H9 (cell line): Measurements from ENCODE around the gene IQSEC2. TPM values are rescaled to one million over a fixed set of nuclear protein-coding genes. Genes with fewer than 3 reads are reported as not detected.

ENCODE experiments used
- DNase-seq: peaks from one replicate; pipeline ENCODE4 v3.0.0-alpha.2; 2017
- H2AFZ ChIP-seq: one replicate; pipeline ENCODE4 v1.6.1; 2013; ENCODE audit warnings: mild to moderate bottlenecking, low read length, control low read depth, moderate library complexity
- H2AK5ac ChIP-seq: 2 replicates; pipeline ENCODE4 v1.6.1; 2013; ENCODE audit warnings: low read length, control low read depth, mixed read lengths; ENCODE audit not compliant: insufficient read length
- H2BK120ac ChIP-seq: one replicate; pipeline ENCODE4 v1.6.1; 2013; ENCODE audit warnings: low read depth, mild to moderate bottlenecking, low read length, control low read depth, inconsistent platforms; ENCODE audit not compliant: poor library complexity, severe bottlenecking
- H2BK12ac ChIP-seq: 2 replicates; pipeline ENCODE4 v1.6.1; 2013; ENCODE audit warnings: low read length, control low read depth, mixed read lengths, low read depth; ENCODE audit not compliant: insufficient read length
- H2BK15ac ChIP-seq: 2 replicates; pipeline ENCODE4 v1.6.1; 2013; ENCODE audit warnings: low read depth, low read length, control low read depth
- H2BK20ac ChIP-seq: one replicate; pipeline ENCODE4 v1.6.1; 2013; ENCODE audit warnings: low read depth, mild to moderate bottlenecking, low read length, control low read depth, inconsistent platforms; ENCODE audit not compliant: poor library complexity, severe bottlenecking
- H2BK5ac ChIP-seq: 2 replicates; pipeline ENCODE4 v1.6.1; 2013; ENCODE audit warnings: low read length, control low read depth, mixed read lengths; ENCODE audit not compliant: insufficient read length
- H3K14ac ChIP-seq: 2 replicates; pipeline ENCODE4 v1.6.1; 2013; ENCODE audit warnings: low read length, control low read depth; ENCODE audit not compliant: insufficient read depth
- H3K18ac ChIP-seq: 2 replicates; pipeline ENCODE4 v1.6.1; 2013; ENCODE audit warnings: low read depth, mild to moderate bottlenecking, mixed read lengths, low read length, control low read depth; ENCODE audit not compliant: insufficient read length
- H3K23ac ChIP-seq: 2 replicates; pipeline ENCODE4 v1.6.1; 2013; ENCODE audit warnings: low read length, control low read depth, mixed read lengths, low read depth; ENCODE audit not compliant: insufficient read length
- H3K23me2 ChIP-seq: 2 replicates; pipeline ENCODE4 v1.6.1; 2013; ENCODE audit warnings: low read depth, mild to moderate bottlenecking, mixed read lengths, low read length, control low read depth; ENCODE audit not compliant: insufficient read length, poor library complexity, severe bottlenecking
- H3K27ac ChIP-seq: 2 replicates; pipeline ENCODE4 v1.5.1; 2013; ENCODE audit warnings: low read length, control low read depth, mixed read lengths, low read depth; ENCODE audit not compliant: insufficient read length
- H3K27me3 ChIP-seq: 2 replicates; pipeline ENCODE4 v1.6.1; 2013; ENCODE audit warnings: low read length, control low read depth, inconsistent platforms; ENCODE audit not compliant: insufficient read depth
- H3K4ac ChIP-seq: 2 replicates; pipeline ENCODE4 v1.6.1; 2013; ENCODE audit warnings: low read depth, mild to moderate bottlenecking, control low read depth, inconsistent platforms, low read length, moderate library complexity
- H3K4me1 ChIP-seq: 2 replicates; pipeline ENCODE4 v1.6.1; 2013; ENCODE audit warnings: low read length, control low read depth, inconsistent platforms; ENCODE audit not compliant: insufficient read depth
- H3K4me2 ChIP-seq: 2 replicates; pipeline ENCODE4 v1.6.1; 2013; ENCODE audit warnings: low read length, control low read depth, mixed read lengths; ENCODE audit not compliant: insufficient read length, insufficient read depth
- H3K56ac ChIP-seq: 2 replicates; pipeline ENCODE4 v1.6.1; 2013; ENCODE audit warnings: low read depth, mild to moderate bottlenecking, mixed read lengths, low read length, control low read depth; ENCODE audit not compliant: insufficient read length
- H3K79me1 ChIP-seq: 2 replicates; pipeline ENCODE4 v1.6.1; 2013; ENCODE audit warnings: low read depth, mild to moderate bottlenecking, moderate library complexity, low read length, control low read depth, inconsistent platforms; ENCODE audit not compliant: insufficient read depth, poor library complexity, severe bottlenecking
- H3K79me2 ChIP-seq: 2 replicates; pipeline ENCODE4 v1.6.1; 2013; ENCODE audit warnings: low read length, control low read depth, inconsistent platforms; ENCODE audit not compliant: insufficient read depth
- H3K9ac ChIP-seq: 2 replicates; pipeline ENCODE4 v1.6.1; 2013; ENCODE audit warnings: low read length, control low read depth, mixed read lengths; ENCODE audit not compliant: insufficient read length; ENCODE audit errors: extremely low read depth
- H3K9me3 ChIP-seq: one replicate; pipeline ENCODE4 v1.6.1; 2013; ENCODE audit warnings: low read depth, low read length, inconsistent platforms; ENCODE audit not compliant: control insufficient read depth
- H3T11ph ChIP-seq: one replicate; pipeline ENCODE4 v1.6.1; 2013; ENCODE audit warnings: mild to moderate bottlenecking, low read length, control low read depth, inconsistent platforms
- H4K20me1 ChIP-seq: one replicate; pipeline ENCODE4 v1.6.1; 2013; ENCODE audit not compliant: control insufficient read depth, insufficient read length, insufficient read depth
- H4K5ac ChIP-seq: 2 replicates; pipeline ENCODE4 v1.6.1; 2013; ENCODE audit warnings: low read depth, mild to moderate bottlenecking, mixed read lengths, low read length, control low read depth; ENCODE audit not compliant: insufficient read length
- H4K8ac ChIP-seq: replicated peaks from 2 replicates; pipeline ENCODE4 v1.6.1; 2013; ENCODE audit warnings: low read length, control low read depth, mixed read lengths, low read depth; ENCODE audit not compliant: insufficient read length
- H4K91ac ChIP-seq: 2 replicates; pipeline ENCODE4 v1.6.1; 2013; ENCODE audit warnings: low read depth, mild to moderate bottlenecking, moderate library complexity, mixed read lengths, low read length, control low read depth; ENCODE audit not compliant: insufficient read length
- H3K27ac Mint-ChIP-seq, 3 experiments: 2 replicates in 2 of 3; 3 replicates in 1 of 3; pipeline ENCODE4 v1.8.0; 2020 to 2021; ENCODE audit warnings: mixed read lengths in 3 of 3, mild to moderate bottlenecking in 1 of 3, moderate library complexity in 1 of 3
- H3K27me3 Mint-ChIP-seq: 2 replicates; pipeline ENCODE4 v1.8.0; 2021; ENCODE audit warnings: low read depth, mild to moderate bottlenecking, moderate library complexity, mixed read lengths
- H3K36me3 Mint-ChIP-seq, 3 experiments: 2 replicates in 2 of 3; 3 replicates in 1 of 3; pipeline ENCODE4 v1.8.0; 2020 to 2021; ENCODE audit warnings: low read depth in 3 of 3, mixed read lengths in 3 of 3; ENCODE audit not compliant: insufficient read depth in 1 of 3
- H3K4me1 Mint-ChIP-seq, 2 experiments: 2 replicates each; pipeline ENCODE4 v1.8.0; 2020; ENCODE audit warnings: mixed read lengths in 2 of 2
- H3K4me3 Mint-ChIP-seq, 2 experiments: 2 replicates in 1 of 2; 3 replicates in 1 of 2; pipeline ENCODE4 v1.8.0; 2020 to 2021; ENCODE audit warnings: mild to moderate bottlenecking in 2 of 2, mixed read lengths in 2 of 2, moderate library complexity in 1 of 2
- H3K9me3 Mint-ChIP-seq, 2 experiments: 2 replicates in 1 of 2; 3 replicates in 1 of 2; pipeline ENCODE4 v1.8.0; 2020; ENCODE audit warnings: mild to moderate bottlenecking in 2 of 2, mixed read lengths in 2 of 2, moderate library complexity in 1 of 2
- CTCF ChIP-seq: fragments of 200-600 bp; sonication (generic); conservative IDR thresholded peaks from 3 replicates; pipeline ENCODE4 v1.8.0; 2021; ENCODE audit warnings: antibody characterized with exemption, mild to moderate bottlenecking
- WGBS: extraction: QIAGEN DNeasy Blood & Tissue Kit; methylation state at CpG from one replicate; pipeline ENCODE4 v1.1.7; 2013; ENCODE audit warnings: missing lambda C conversion rate, low lambda C conversion rate, mixed read lengths; ENCODE audit not compliant: insufficient read length; ENCODE audit errors: extremely low coverage; 5-methylcytosine and 5-hydroxymethylcytosine counted together
- total RNA-seq: library from RNA; stranded (reverse); gene quantifications from 2 replicates; pipeline ENCODE4 v1.2.1, GENCODE V29; 2021

IQSEC2 gene
- total RNA-seq, 1 experiment from 2014 or later = 7.0 TPM

- H3K36me3 Mint-ChIP-seq = peaks cover 10 to 26% (median 13%) of the 10 kb centered on the region in 3 experiments
- no peak overlapping the region for H3K27ac Mint-ChIP-seq
- H3T11ph ChIP-seq = no peak overlapping the region
- no peaks in the 10 kb centered on the region for H4K20me1 ChIP-seq
- H3K4me3 Mint-ChIP-seq = no peak overlapping the region
- H3K4me1 ChIP-seq = no peaks in the 10 kb centered on the region
- no CpG with 5 or more reads among the region's 10 CpGs for WGBS
- H2BK20ac ChIP-seq = no peak overlapping the region
- H3K4ac ChIP-seq = no peak overlapping the region
- H4K5ac ChIP-seq = no peak overlapping the region
- H2AK5ac ChIP-seq = no peak overlapping the region
- no peak for TF ChIP-seq CTCF
- no peak overlapping the region for H4K8ac ChIP-seq
- H2BK15ac ChIP-seq = no peak overlapping the region
- no peak overlapping the region for H3K4me2 ChIP-seq
- peaks cover 57 to 69% of the 10 kb centered on the region in 2 experiments for H3K9me3 Mint-ChIP-seq
- no peak overlapping the region for H3K23ac ChIP-seq
- H3K27ac ChIP-seq = no peak overlapping the region
- no peak overlapping the region for H3K14ac ChIP-seq
- H3K9ac ChIP-seq = no peak overlapping the region
- H3K18ac ChIP-seq = no peak overlapping the region
- H2AFZ ChIP-seq = no peak overlapping the region
- H3K56ac ChIP-seq = no peak overlapping the region
- no peak overlapping the region for H2BK5ac ChIP-seq
- H3K4me1 Mint-ChIP-seq = 0 out of 4 replicates have a peak, but pooled peaks cover 0 to 5% of the 10 kb centered on the region in 2 experiments
- H3K27me3 Mint-ChIP-seq = no peaks in the 10 kb centered on the region
- H4K91ac ChIP-seq = no peak overlapping the region
- no peak overlapping the region for H2BK12ac ChIP-seq
- no peaks in the 10 kb centered on the region for H3K23me2 ChIP-seq
- no peak for DNase-seq
- no peaks in the 10 kb centered on the region for H3K79me1 ChIP-seq
- H3K79me2 ChIP-seq = no peaks in the 10 kb centered on the region
- peaks cover 26% of the 10 kb centered on the region for H3K9me3 ChIP-seq
- H3K27me3 ChIP-seq = no peaks in the 10 kb centered on the region
- no peak overlapping the region for H2BK120ac ChIP-seq
Measured at GRCh38 chrX:53247928-53248327, 33.5 kb downstream of the IQSEC2 start.
